HCT116 (cell line): ENCODE data around the gene LRRC14B. TPM values are rescaled to one million over a fixed set of nuclear protein-coding genes. Genes with fewer than 3 reads are reported as not detected.

Experiments
- ATAC-seq: fragments of 200-7000 bp; cut with Tn5 transposase; 2 replicates; pipeline ENCODE4 v1.9.1; 2020; ENCODE audit warnings: mild to moderate bottlenecking, moderate library complexity
- BruUV-seq: library from RNA; stranded (reverse); fragments of 400-500 nt; replicated peaks from 2 replicates; lab custom pipeline; 2021; lab: Mats Ljungman, UMichigan
- CTCF ChIA-PET: fragments of 300-600 bp; sonication (Branson Sonifier 250); formaldehyde crosslinking; loops from one replicate; lab custom pipeline; 2021; ENCODE audit warnings: antibody characterized with exemption; lab: Charles Lee
- POLR2A ChIA-PET: fragments of 300-600, 350-600 bp; sonication (Branson Sonifier 250); formaldehyde crosslinking; loops from one replicate; lab custom pipeline; 2021; ENCODE audit warnings: antibody characterized with exemption; lab: Charles Lee
- RAD21 ChIA-PET, 2 experiments: fragments of 300-600 bp; sonication (Branson Sonifier 250); formaldehyde crosslinking; loops; one replicate each; lab custom pipeline; 2023; ENCODE audit warnings: low total read pairs in 2 of 2; ENCODE audit not compliant: uncharacterized antibody in 2 of 2, unreplicated experiment in 2 of 2, low non-redundant PET in 1 of 2; lab: Charles Lee
- DNase-seq: peaks from one replicate; pipeline ENCODE4 v3.0.0-alpha.2; 2010; ENCODE audit warnings: low read depth, low spot score
- H2AFZ ChIP-seq: fragments of 200-600 bp; shearing (Covaris generic), sonication (generic); 2 replicates; pipeline ENCODE4 v1.6.1; 2017; ENCODE audit warnings: low read depth, mixed run types, mixed read lengths, antibody characterized with exemption, low read length; ENCODE audit not compliant: poor library complexity, severe bottlenecking
- H3K27ac ChIP-seq: 2 replicates; pipeline ENCODE4 v1.5.1; 2012; ENCODE audit warnings: low read depth, low read length
- H3K27me3 ChIP-seq: fragments of 200-600 bp; sonication (generic); 2 replicates; pipeline ENCODE4 v1.6.1; 2016; ENCODE audit warnings: mixed run types, low read length, mixed read lengths; ENCODE audit not compliant: insufficient read depth
- H3K36me3 ChIP-seq, 2 experiments: fragments of 200-500 bp in 1 of 2; fragments of 200-600 bp in 1 of 2; sonication (Bioruptor generic) in 1 of 2; sonication (generic) in 1 of 2; 2 replicates each; pipeline versions ENCODE4 v1.5.1 to v1.6.1; 2014 to 2016; ENCODE audit warnings: low read length in 2 of 2, inconsistent platforms in 1 of 2, mixed read lengths in 1 of 2, mixed run types in 1 of 2; ENCODE audit not compliant: insufficient read depth in 2 of 2, control insufficient read depth in 1 of 2
- H3K4me1 ChIP-seq, 2 experiments: fragments of 200-600 bp in 1 of 2; sonication (generic) in 1 of 2; 2 replicates each; pipeline versions ENCODE4 v1.5.1 to v1.6.1; 2012 to 2017; ENCODE audit warnings: low read length in 2 of 2, inconsistent platforms in 1 of 2, mild to moderate bottlenecking in 1 of 2, mixed read lengths in 1 of 2, mixed run types in 1 of 2, moderate library complexity in 1 of 2; ENCODE audit not compliant: insufficient read depth in 2 of 2, control insufficient read depth in 1 of 2
- H3K4me2 ChIP-seq: fragments of 200-600 bp; sonication (generic); 2 replicates; pipeline ENCODE4 v1.6.1; 2017; ENCODE audit warnings: mixed run types, low read length, mixed read lengths
- H3K4me3 ChIP-seq, 2 experiments: fragments of 200-600 bp in 1 of 2; sonication (generic) in 1 of 2; replicated peaks in 1 of 2; 2 replicates each; pipeline ENCODE4 v1.5.1; 2011 to 2016; ENCODE audit warnings: low read length in 2 of 2, control low read depth in 1 of 2, low read depth in 1 of 2, mild to moderate bottlenecking in 1 of 2, mixed read lengths in 1 of 2, mixed run types in 1 of 2
- H3K79me2 ChIP-seq: fragments of 200-600 bp; sonication (generic); 2 replicates; pipeline ENCODE4 v1.6.1; 2017; ENCODE audit warnings: mild to moderate bottlenecking, mixed run types, low read length, moderate library complexity, mixed read lengths; ENCODE audit not compliant: insufficient read depth
- H3K9ac ChIP-seq: fragments of 200-600 bp; sonication (generic); 2 replicates; pipeline ENCODE4 v1.6.1; 2016; ENCODE audit warnings: low read length, mixed read lengths
- H3K9me2 ChIP-seq: fragments of 200-600 bp; sonication (generic), shearing (Covaris generic); 2 replicates; pipeline ENCODE4 v1.6.1; 2017; ENCODE audit warnings: mixed run types, mild to moderate bottlenecking, moderate library complexity; ENCODE audit not compliant: insufficient read depth
- H3K9me3 ChIP-seq, 2 experiments: fragments of 200-500 bp in 1 of 2; fragments of 200-600 bp in 1 of 2; sonication (Bioruptor generic) in 1 of 2; sonication (generic) in 1 of 2; 2 replicates each; pipeline ENCODE4 v1.6.1; 2014 to 2017; ENCODE audit warnings: low read length in 2 of 2, mixed read lengths in 2 of 2, inconsistent platforms in 1 of 2, low read depth in 1 of 2, mild to moderate bottlenecking in 1 of 2, mixed run types in 1 of 2, moderate library complexity in 1 of 2; ENCODE audit not compliant: control insufficient read depth in 1 of 2, insufficient read depth in 1 of 2
- H4K20me1 ChIP-seq: fragments of 200-600 bp; sonication (generic), shearing (Covaris generic); 2 replicates; pipeline ENCODE4 v1.6.1; 2017; ENCODE audit warnings: mixed run types, mild to moderate bottlenecking, moderate library complexity; ENCODE audit not compliant: insufficient read depth
- CBX3 ChIP-seq: IDR thresholded peaks from 2 replicates; pipeline ENCODE4 v1.6.1; 2012; ENCODE audit warnings: low read depth
- EGR1 ChIP-seq: IDR thresholded peaks from 2 replicates; pipeline ENCODE4 v1.6.1; 2012; ENCODE audit warnings: low read depth
- EZH2 ChIP-seq: fragments of 200-600 bp; sonication (generic); IDR thresholded peaks from 2 replicates; pipeline ENCODE4 v1.6.1; 2017; ENCODE audit warnings: antibody characterized with exemption, mixed run types
- EZH2phosphoT487 ChIP-seq: fragments of 200-600 bp; IDR thresholded peaks from 2 replicates; pipeline ENCODE4 v1.6.1; 2018; ENCODE audit warnings: antibody characterized with exemption, borderline replicate concordance
- FOSL1 ChIP-seq: IDR thresholded peaks from 2 replicates; pipeline ENCODE4 v1.6.1; 2012; ENCODE audit warnings: low read depth
- JUND ChIP-seq: IDR thresholded peaks from 2 replicates; pipeline ENCODE4 v1.6.1; 2012
- POLR2AphosphoS5 ChIP-seq: IDR thresholded peaks from 2 replicates; pipeline ENCODE4 v1.6.1; 2011; ENCODE audit warnings: mild to moderate bottlenecking, low read depth, low read length, moderate library complexity
- RAD21 ChIP-seq: IDR thresholded peaks from 2 replicates; pipeline ENCODE4 v1.6.1; 2012; ENCODE audit warnings: low read depth, mild to moderate bottlenecking
- SIN3A ChIP-seq: IDR thresholded peaks from 2 replicates; pipeline ENCODE4 v1.6.1; 2012; ENCODE audit warnings: low read depth
- SRF ChIP-seq: IDR thresholded peaks from 2 replicates; pipeline ENCODE4 v1.6.1; 2012; ENCODE audit warnings: low read depth
- TCF7L2 ChIP-seq: IDR thresholded peaks from 2 replicates; pipeline ENCODE4 v1.7.0; 2011; ENCODE audit warnings: borderline replicate concordance, inconsistent platforms; ENCODE audit not compliant: insufficient read depth, insufficient read length; ENCODE audit errors: extremely low read depth
- YY1 ChIP-seq: IDR thresholded peaks from 2 replicates; pipeline ENCODE4 v1.6.1; 2011; ENCODE audit warnings: low read length, low read depth, moderate library complexity, mild to moderate bottlenecking; ENCODE audit not compliant: insufficient replicate concordance; ENCODE audit errors: extremely low read depth
- ZFX ChIP-seq: fragments of 450-650 bp; IDR thresholded peaks from 2 replicates; pipeline ENCODE4 v1.6.1; 2017
- ZNF274 ChIP-seq: fragments of 200-500 bp; sonication (Bioruptor generic); IDR thresholded peaks from 2 replicates; pipeline ENCODE4 v1.6.1; 2014; ENCODE audit warnings: mild to moderate bottlenecking, low read depth, low read length, inconsistent platforms
- intact Hi-C: fragments of 100-400 bp; cut with micrococcal nuclease; formaldehyde crosslinking; loops from 2 replicates; pipeline ENCODE4 v1.10.0; 2022
- total RNA-seq: library from RNA; stranded (reverse); gene quantifications from one replicate; pipeline ENCODE4 v1.2.1, GENCODE V29; 2021; ENCODE audit not compliant: unreplicated experiment
- TF ChIP-seq, protein P1 (sequence below), 3 experiments: fragments of 200-600 bp in 1 of 3; sonication (generic) in 1 of 3; IDR thresholded peaks in 2 of 3; conservative IDR thresholded peaks in 1 of 3; 2 replicates each; pipeline ENCODE4 v1.5.1; 2012 to 2017; ENCODE audit warnings: low read depth in 2 of 3, low read length in 2 of 3, antibody characterized with exemption in 1 of 3, borderline replicate concordance in 1 of 3, control low read depth in 1 of 3, mild to moderate bottlenecking in 1 of 3, mixed read lengths in 1 of 3, mixed run types in 1 of 3, moderate library complexity in 1 of 3; ENCODE audit not compliant: insufficient read depth in 1 of 3
- TF ChIP-seq, protein P2 (sequence below): IDR thresholded peaks from 2 replicates; pipeline ENCODE4 v1.6.1; 2011; ENCODE audit warnings: mild to moderate bottlenecking, low read length, moderate library complexity; ENCODE audit not compliant: insufficient replicate concordance; ENCODE audit errors: extremely low read depth
- TF ChIP-seq, protein P3 (sequence below): IDR thresholded peaks from 2 replicates; pipeline ENCODE4 v1.6.1; 2012; ENCODE audit warnings: low read depth

The LRRC14B gene
- total RNA-seq, 1 experiment from 2014 or later, result not detected

DNA sequence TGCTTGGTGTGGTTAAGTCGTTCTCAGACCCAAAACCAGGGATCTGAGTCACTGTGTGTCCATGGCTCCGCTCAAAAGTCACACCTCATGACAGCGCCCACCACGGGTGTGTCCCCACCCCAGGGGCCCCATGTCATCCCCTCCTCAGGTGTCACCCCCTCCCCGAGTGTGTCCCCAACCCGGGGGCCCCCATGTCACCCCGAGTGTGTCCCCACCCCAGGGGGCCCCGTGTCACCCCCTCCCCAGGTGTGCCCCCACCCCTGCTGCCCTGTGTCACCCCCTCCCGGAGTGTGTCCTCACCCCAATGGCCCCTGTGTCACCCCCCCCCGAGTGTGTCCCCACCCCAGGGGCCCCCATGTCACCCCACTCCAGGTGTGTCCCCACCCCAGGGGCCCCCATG lies 5.1 kb downstream of the LRRC14B start:
- ChIA-PET RAD21 (no interaction called here), CTCF (no interaction called here), POLR2A (no interaction called here)
- H4K20me1 ChIP-seq, result no peaks in the 10 kb centered on the region
- DNase-seq, result no peak
- H3K9ac ChIP-seq, result no peak overlapping the region
- no peaks in the 10 kb centered on the region for H3K36me3 ChIP-seq
- no TSS peak for BruUV-seq
- TF ChIP-seq SIN3A (no peak), CBX3 (no peak), ZFX (no peak), ZNF274 (no peak), POLR2AphosphoS5 (no peak), SRF (no peak), EZH2 (no peak), EZH2phosphoT487 (no peak), RAD21 (no peak), JUND (no peak), YY1 (no peak), FOSL1 (no peak), EGR1 (no peak), TCF7L2 (no peak)
- TF ChIP-seq, protein P1, sequence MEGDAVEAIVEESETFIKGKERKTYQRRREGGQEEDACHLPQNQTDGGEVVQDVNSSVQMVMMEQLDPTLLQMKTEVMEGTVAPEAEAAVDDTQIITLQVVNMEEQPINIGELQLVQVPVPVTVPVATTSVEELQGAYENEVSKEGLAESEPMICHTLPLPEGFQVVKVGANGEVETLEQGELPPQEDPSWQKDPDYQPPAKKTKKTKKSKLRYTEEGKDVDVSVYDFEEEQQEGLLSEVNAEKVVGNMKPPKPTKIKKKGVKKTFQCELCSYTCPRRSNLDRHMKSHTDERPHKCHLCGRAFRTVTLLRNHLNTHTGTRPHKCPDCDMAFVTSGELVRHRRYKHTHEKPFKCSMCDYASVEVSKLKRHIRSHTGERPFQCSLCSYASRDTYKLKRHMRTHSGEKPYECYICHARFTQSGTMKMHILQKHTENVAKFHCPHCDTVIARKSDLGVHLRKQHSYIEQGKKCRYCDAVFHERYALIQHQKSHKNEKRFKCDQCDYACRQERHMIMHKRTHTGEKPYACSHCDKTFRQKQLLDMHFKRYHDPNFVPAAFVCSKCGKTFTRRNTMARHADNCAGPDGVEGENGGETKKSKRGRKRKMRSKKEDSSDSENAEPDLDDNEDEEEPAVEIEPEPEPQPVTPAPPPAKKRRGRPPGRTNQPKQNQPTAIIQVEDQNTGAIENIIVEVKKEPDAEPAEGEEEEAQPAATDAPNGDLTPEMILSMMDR (IDR thresholded peaks at IDR 0.05 in 2 of 3, conservative IDR thresholded peaks at IDR 0.05 in 1 of 3; ENCODE audit: borderline replicate concordance in 1 of 3, insufficient read depth in 1 of 3, low read depth in 2 of 3, low read length in 2 of 3), result no peak
- TF ChIP-seq, protein P2, sequence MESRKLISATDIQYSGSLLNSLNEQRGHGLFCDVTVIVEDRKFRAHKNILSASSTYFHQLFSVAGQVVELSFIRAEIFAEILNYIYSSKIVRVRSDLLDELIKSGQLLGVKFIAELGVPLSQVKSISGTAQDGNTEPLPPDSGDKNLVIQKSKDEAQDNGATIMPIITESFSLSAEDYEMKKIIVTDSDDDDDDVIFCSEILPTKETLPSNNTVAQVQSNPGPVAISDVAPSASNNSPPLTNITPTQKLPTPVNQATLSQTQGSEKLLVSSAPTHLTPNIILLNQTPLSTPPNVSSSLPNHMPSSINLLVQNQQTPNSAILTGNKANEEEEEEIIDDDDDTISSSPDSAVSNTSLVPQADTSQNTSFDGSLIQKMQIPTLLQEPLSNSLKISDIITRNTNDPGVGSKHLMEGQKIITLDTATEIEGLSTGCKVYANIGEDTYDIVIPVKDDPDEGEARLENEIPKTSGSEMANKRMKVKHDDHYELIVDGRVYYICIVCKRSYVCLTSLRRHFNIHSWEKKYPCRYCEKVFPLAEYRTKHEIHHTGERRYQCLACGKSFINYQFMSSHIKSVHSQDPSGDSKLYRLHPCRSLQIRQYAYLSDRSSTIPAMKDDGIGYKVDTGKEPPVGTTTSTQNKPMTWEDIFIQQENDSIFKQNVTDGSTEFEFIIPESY, result no peak
- TF ChIP-seq, protein P3, sequence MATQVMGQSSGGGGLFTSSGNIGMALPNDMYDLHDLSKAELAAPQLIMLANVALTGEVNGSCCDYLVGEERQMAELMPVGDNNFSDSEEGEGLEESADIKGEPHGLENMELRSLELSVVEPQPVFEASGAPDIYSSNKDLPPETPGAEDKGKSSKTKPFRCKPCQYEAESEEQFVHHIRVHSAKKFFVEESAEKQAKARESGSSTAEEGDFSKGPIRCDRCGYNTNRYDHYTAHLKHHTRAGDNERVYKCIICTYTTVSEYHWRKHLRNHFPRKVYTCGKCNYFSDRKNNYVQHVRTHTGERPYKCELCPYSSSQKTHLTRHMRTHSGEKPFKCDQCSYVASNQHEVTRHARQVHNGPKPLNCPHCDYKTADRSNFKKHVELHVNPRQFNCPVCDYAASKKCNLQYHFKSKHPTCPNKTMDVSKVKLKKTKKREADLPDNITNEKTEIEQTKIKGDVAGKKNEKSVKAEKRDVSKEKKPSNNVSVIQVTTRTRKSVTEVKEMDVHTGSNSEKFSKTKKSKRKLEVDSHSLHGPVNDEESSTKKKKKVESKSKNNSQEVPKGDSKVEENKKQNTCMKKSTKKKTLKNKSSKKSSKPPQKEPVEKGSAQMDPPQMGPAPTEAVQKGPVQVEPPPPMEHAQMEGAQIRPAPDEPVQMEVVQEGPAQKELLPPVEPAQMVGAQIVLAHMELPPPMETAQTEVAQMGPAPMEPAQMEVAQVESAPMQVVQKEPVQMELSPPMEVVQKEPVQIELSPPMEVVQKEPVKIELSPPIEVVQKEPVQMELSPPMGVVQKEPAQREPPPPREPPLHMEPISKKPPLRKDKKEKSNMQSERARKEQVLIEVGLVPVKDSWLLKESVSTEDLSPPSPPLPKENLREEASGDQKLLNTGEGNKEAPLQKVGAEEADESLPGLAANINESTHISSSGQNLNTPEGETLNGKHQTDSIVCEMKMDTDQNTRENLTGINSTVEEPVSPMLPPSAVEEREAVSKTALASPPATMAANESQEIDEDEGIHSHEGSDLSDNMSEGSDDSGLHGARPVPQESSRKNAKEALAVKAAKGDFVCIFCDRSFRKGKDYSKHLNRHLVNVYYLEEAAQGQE, result no peak
- no peaks in the 10 kb centered on the region for H3K9me2 ChIP-seq
- no peak overlapping the region for H2AFZ ChIP-seq
- ATAC-seq, result no peak
- H3K4me1 ChIP-seq, result no peaks in the 10 kb centered on the region
- no peaks in the 10 kb centered on the region for H3K79me2 ChIP-seq
- no peak overlapping the region for H3K4me3 ChIP-seq
- H3K4me2 ChIP-seq, result no peak overlapping the region
- H3K9me3 ChIP-seq, result no peaks in the 10 kb centered on the region
- no peak overlapping the region for H3K27ac ChIP-seq
- H3K27me3 ChIP-seq, result no peaks in the 10 kb centered on the region
- intact Hi-C loops, result no loop called here
